Liver (tissue), 9 donors: ENCODE results near the gene TMEM200A. TPM values are rescaled to one million over a fixed set of nuclear protein-coding genes. Genes with fewer than 3 reads are reported as not detected.

Experiments used
- DNase-seq: peaks from one replicate; pipeline ENCODE4 v3.0.0-alpha.2; 2017; ENCODE audit warnings: low spot score
- H3K27ac ChIP-seq, 2 donors: one replicate each; pipeline ENCODE4 v1.7.0; 2013; ENCODE audit warnings: inconsistent platforms in 2 of 2, low read length in 2 of 2, control low read depth in 1 of 2, low read depth in 1 of 2, mild to moderate bottlenecking in 1 of 2
- H3K27me3 ChIP-seq, 4 donors: one replicate each; pipeline versions ENCODE4 v1.6.1 to v1.7.0; 2013; ENCODE audit warnings: low read length in 3 of 4, inconsistent platforms in 1 of 4, mild to moderate bottlenecking in 1 of 4, moderate library complexity in 1 of 4; ENCODE audit not compliant: control insufficient read depth in 4 of 4, insufficient read depth in 4 of 4
- H3K36me3 ChIP-seq, 4 donors: one replicate each; pipeline versions ENCODE4 v1.6.1 to v1.7.0; 2013; ENCODE audit warnings: low read length in 3 of 4, mild to moderate bottlenecking in 3 of 4, low read depth in 1 of 4, moderate library complexity in 1 of 4; ENCODE audit not compliant: control insufficient read depth in 4 of 4, insufficient read depth in 3 of 4
- H3K4me1 ChIP-seq, 4 donors: one replicate each; pipeline versions ENCODE4 v1.6.1 to v1.7.0; 2013; ENCODE audit warnings: low read length in 3 of 4, mild to moderate bottlenecking in 3 of 4, moderate library complexity in 1 of 4; ENCODE audit not compliant: control insufficient read depth in 4 of 4, insufficient read depth in 4 of 4
- H3K4me3 ChIP-seq, 3 donors: one replicate each; pipeline versions ENCODE4 v1.6.1 to v1.7.0; 2013; ENCODE audit warnings: low read length in 3 of 3, control low read depth in 1 of 3, low read depth in 1 of 3, mild to moderate bottlenecking in 1 of 3
- H3K9ac ChIP-seq, 2 donors: one replicate each; pipeline ENCODE4 v1.7.0; 2013; ENCODE audit warnings: low read length in 2 of 2, mild to moderate bottlenecking in 2 of 2, moderate library complexity in 2 of 2, control low read depth in 1 of 2, low read depth in 1 of 2
- H3K9me3 ChIP-seq, 4 donors: one replicate each; pipeline versions ENCODE4 v1.6.1 to v1.7.0; 2013; ENCODE audit warnings: low read length in 3 of 4; ENCODE audit not compliant: control insufficient read depth in 4 of 4
- CTCF ChIP-seq: fragments of 150-350 bp; IDR thresholded peaks from 2 replicates; pipeline ENCODE4 v1.5.1; 2017; ENCODE audit warnings: improper control_type of control experiment, low read depth, low read length; ENCODE audit not compliant: missing input control
- EGR1 ChIP-seq, 2 donors: IDR thresholded peaks; 2 replicates each; pipeline ENCODE4 v1.6.1; 2016 to 2018; ENCODE audit warnings: antibody characterized with exemption in 2 of 2, low read depth in 2 of 2
- FOXA1 ChIP-seq: IDR thresholded peaks from 2 replicates; pipeline ENCODE4 v1.6.1; 2016; ENCODE audit warnings: antibody characterized with exemption
- GABPA ChIP-seq, 2 donors: IDR thresholded peaks in 1 of 2; conservative IDR thresholded peaks in 1 of 2; 2 replicates each; pipeline ENCODE4 v1.6.1; 2016; ENCODE audit warnings: antibody characterized with exemption in 2 of 2, mild to moderate bottlenecking in 1 of 2, moderate library complexity in 1 of 2
- HNF4A ChIP-seq, 2 donors: conservative IDR thresholded peaks; 2 replicates each; pipeline ENCODE4 v1.6.1; 2016; ENCODE audit warnings: antibody characterized with exemption in 2 of 2, mild to moderate bottlenecking in 2 of 2
- HNF4G ChIP-seq: IDR thresholded peaks from 2 replicates; pipeline ENCODE4 v1.6.1; 2016; ENCODE audit warnings: antibody characterized with exemption
- JUND ChIP-seq, 2 donors: IDR thresholded peaks; 2 replicates each; pipeline ENCODE4 v1.6.1; 2016; ENCODE audit warnings: antibody characterized with exemption in 2 of 2
- SP1 ChIP-seq: IDR thresholded peaks from 2 replicates; pipeline ENCODE4 v1.6.1; 2018; ENCODE audit warnings: antibody characterized with exemption, mild to moderate bottlenecking
- TAF1 ChIP-seq: conservative IDR thresholded peaks from 2 replicates; pipeline ENCODE4 v1.6.1; 2016; ENCODE audit warnings: antibody characterized with exemption, mild to moderate bottlenecking
- YY1 ChIP-seq: IDR thresholded peaks from 2 replicates; pipeline ENCODE4 v1.6.1; 2016; ENCODE audit warnings: antibody characterized with exemption, mild to moderate bottlenecking
- WGBS: extraction: QIAGEN DNeasy Blood & Tissue Kit; methylation state at CpG from one replicate; pipeline ENCODE4 v1.1.7; 2013; 5-methylcytosine and 5-hydroxymethylcytosine counted together
- polyA plus RNA-seq, 2 donors: library from polyadenylated mRNA; stranded (reverse) in 1 of 2; unstranded in 1 of 2; fragments of 200-250 nt in 1 of 2; fragments of >200 nt in 1 of 2; fragmentation: Nextera tagmentation in 1 of 2; extraction: Ambion mirVana in 1 of 2; gene quantifications; one replicate each; pipeline versions ENCODE4 v1.2.1 to v1.2.3, GENCODE V29; 2013 to 2015
- total RNA-seq, 2 donors: library from RNA; depleted of rRNA; stranded (reverse); fragments of >200 nt; gene quantifications; one replicate each; pipeline ENCODE4 v1.2.3, GENCODE V29; 2014
- TF ChIP-seq, protein P1 (sequence below): IDR thresholded peaks from 2 replicates; pipeline ENCODE4 v1.6.1; 2016; ENCODE audit warnings: antibody characterized with exemption
- TF ChIP-seq, protein P2 (sequence below): IDR thresholded peaks from 2 replicates; pipeline ENCODE4 v1.6.1; 2016; ENCODE audit warnings: antibody characterized with exemption
- TF ChIP-seq, protein P3 (sequence below): IDR thresholded peaks from 2 replicates; pipeline ENCODE4 v1.6.1; 2016; ENCODE audit warnings: antibody characterized with exemption, mild to moderate bottlenecking
- donor health status: healthy.
- donor health status: healthy.
- donor health status: healthy.
- donor health status: healthy.
- donor health status: healthy.

The TMEM200A gene
- total and polyA plus RNA-seq, 4 donors = 0.08 to 0.33 (median 0.09) TPM

DNA sequence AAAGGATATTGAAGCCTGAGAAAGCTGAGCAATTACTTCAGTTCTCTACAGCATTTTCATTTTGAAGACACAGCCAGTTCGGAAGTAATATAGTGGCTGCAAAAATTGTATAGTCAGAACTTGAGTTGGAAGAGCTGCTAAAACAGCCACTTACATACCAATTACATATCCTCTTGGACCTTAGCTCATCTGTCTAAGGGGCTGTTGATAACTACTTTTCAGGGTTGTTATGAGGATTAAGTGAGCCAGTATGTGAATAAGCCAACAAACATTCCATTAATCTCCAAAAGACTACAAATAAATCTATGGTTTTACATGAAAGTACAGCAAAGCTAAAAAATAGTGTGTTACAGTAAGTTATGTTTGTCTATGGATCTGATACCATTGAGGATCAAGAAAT, 59.7 kb downstream of the TMEM200A start:
- TF ChIP-seq, protein P1, sequence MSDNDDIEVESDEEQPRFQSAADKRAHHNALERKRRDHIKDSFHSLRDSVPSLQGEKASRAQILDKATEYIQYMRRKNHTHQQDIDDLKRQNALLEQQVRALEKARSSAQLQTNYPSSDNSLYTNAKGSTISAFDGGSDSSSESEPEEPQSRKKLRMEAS = no peak
- TF ChIP-seq TAF1 (no peak), FOXA1 (no peak), HNF4G (no peak), HNF4A (conservative IDR thresholded peaks at IDR 0.05) (no peak), CTCF (no peak), GABPA (IDR thresholded peaks at IDR 0.05 in 1 of 2, conservative IDR thresholded peaks at IDR 0.05 in 1 of 2) (no peak), SP1 (no peak), JUND (IDR thresholded peaks at IDR 0.05) (no peak)
- TF ChIP-seq, protein P2, sequence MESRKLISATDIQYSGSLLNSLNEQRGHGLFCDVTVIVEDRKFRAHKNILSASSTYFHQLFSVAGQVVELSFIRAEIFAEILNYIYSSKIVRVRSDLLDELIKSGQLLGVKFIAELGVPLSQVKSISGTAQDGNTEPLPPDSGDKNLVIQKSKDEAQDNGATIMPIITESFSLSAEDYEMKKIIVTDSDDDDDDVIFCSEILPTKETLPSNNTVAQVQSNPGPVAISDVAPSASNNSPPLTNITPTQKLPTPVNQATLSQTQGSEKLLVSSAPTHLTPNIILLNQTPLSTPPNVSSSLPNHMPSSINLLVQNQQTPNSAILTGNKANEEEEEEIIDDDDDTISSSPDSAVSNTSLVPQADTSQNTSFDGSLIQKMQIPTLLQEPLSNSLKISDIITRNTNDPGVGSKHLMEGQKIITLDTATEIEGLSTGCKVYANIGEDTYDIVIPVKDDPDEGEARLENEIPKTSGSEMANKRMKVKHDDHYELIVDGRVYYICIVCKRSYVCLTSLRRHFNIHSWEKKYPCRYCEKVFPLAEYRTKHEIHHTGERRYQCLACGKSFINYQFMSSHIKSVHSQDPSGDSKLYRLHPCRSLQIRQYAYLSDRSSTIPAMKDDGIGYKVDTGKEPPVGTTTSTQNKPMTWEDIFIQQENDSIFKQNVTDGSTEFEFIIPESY = no peak
- TF ChIP-seq, protein P3, sequence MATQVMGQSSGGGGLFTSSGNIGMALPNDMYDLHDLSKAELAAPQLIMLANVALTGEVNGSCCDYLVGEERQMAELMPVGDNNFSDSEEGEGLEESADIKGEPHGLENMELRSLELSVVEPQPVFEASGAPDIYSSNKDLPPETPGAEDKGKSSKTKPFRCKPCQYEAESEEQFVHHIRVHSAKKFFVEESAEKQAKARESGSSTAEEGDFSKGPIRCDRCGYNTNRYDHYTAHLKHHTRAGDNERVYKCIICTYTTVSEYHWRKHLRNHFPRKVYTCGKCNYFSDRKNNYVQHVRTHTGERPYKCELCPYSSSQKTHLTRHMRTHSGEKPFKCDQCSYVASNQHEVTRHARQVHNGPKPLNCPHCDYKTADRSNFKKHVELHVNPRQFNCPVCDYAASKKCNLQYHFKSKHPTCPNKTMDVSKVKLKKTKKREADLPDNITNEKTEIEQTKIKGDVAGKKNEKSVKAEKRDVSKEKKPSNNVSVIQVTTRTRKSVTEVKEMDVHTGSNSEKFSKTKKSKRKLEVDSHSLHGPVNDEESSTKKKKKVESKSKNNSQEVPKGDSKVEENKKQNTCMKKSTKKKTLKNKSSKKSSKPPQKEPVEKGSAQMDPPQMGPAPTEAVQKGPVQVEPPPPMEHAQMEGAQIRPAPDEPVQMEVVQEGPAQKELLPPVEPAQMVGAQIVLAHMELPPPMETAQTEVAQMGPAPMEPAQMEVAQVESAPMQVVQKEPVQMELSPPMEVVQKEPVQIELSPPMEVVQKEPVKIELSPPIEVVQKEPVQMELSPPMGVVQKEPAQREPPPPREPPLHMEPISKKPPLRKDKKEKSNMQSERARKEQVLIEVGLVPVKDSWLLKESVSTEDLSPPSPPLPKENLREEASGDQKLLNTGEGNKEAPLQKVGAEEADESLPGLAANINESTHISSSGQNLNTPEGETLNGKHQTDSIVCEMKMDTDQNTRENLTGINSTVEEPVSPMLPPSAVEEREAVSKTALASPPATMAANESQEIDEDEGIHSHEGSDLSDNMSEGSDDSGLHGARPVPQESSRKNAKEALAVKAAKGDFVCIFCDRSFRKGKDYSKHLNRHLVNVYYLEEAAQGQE = no peak
- H3K9ac ChIP-seq = no peak overlapping the region
- no peaks in the 10 kb centered on the region for H3K9me3 ChIP-seq
- WGBS = 93% methylated on average over 1 of the region's 1 CpG
- H3K36me3 ChIP-seq = no peaks in the 10 kb centered on the region
- H3K27ac ChIP-seq = no peak overlapping the region
- peaks cover 0 to 11% (median 7%) of the 10 kb centered on the region in 4 donors for H3K4me1 ChIP-seq
- DNase-seq = no peak
- H3K27me3 ChIP-seq = no peaks in the 10 kb centered on the region
- H3K4me3 ChIP-seq = no peak overlapping the region

- no peak overlapping the region for H3K27ac ChIP-seq
- H3K4me3 ChIP-seq = no peak overlapping the region
- DNase-seq = no peak
- H3K9ac ChIP-seq = no peak overlapping the region
- peaks cover 0 to 11% (median 7%) of the 10 kb centered on the region in 4 donors for H3K4me1 ChIP-seq
- no peaks in the 10 kb centered on the region for H3K27me3 ChIP-seq
- 94% methylated on average over 7 of the region's 7 CpGs for WGBS
- H3K36me3 ChIP-seq = no peaks in the 10 kb centered on the region
- TF ChIP-seq HNF4G = no peak
- no peak for TF ChIP-seq EGR1 (IDR thresholded peaks at IDR 0.05; ENCODE audit: low read depth in 2 of 2)
- TF ChIP-seq YY1 = no peak
- TF ChIP-seq SP1 = no peak
- TF ChIP-seq, protein P3 = no peak
- no peak for TF ChIP-seq FOXA1
- H3K9me3 ChIP-seq = no peaks in the 10 kb centered on the region
Observed at GRCh38 chr6:130426066-130426721, 60.4 kb downstream of the TMEM200A start.
